Astrocyte (in vitro differentiated cells and primary cell): ENCODE measurements around the gene ITPR2.

Experiments used
- CTCF ChIP-seq: IDR thresholded peaks from 2 replicates; pipeline ENCODE4 v1.5.1; 2011; ENCODE audit warnings: low read depth, mild to moderate bottlenecking, inconsistent platforms, low read length, moderate library complexity; ENCODE audit not compliant: insufficient read depth
- EZH2 ChIP-seq: IDR thresholded peaks from 2 replicates; pipeline ENCODE4 v1.6.1; 2012; ENCODE audit warnings: mild to moderate bottlenecking, low read length, inconsistent platforms; ENCODE audit not compliant: insufficient read depth

- TF ChIP-seq CTCF (no peak), EZH2 (no peak)
These were observed 410.1 kb downstream of the ITPR2 start for GRCh38 chr12:26422839-26423398.
